Central memory CD8-positive, alpha-beta T cell (primary cell): ENCODE data around the gene ZNF484.
"Not testable (repeated sequence)": the region's sequence is repeated elsewhere in the genome, so short reads cannot be mapped to it uniquely, and the experiment has no call there.

Experiments used
- ATAC-seq: fragments of 150-1000 bp; cut with Tn5 transposase; replicated peaks from 2 replicates; pipeline ENCODE4 v1.10.0; 2022; ENCODE audit warnings: mild to moderate bottlenecking, moderate FRiP score, moderate number of reproducible peaks; ENCODE audit not compliant: poor library complexity, severe bottlenecking; ENCODE audit errors: extremely low read depth
- DNase-seq, 2 donors: peaks; one replicate each; pipeline ENCODE4 v3.0.0; 2021; ENCODE audit warnings: low spot score in 2 of 2
- H3K27ac Mint-ChIP-seq: one replicate; pipeline ENCODE4 v1.8.0; 2022; ENCODE audit warnings: low read depth, mild to moderate bottlenecking, moderate library complexity, mixed read lengths
- H3K27me3 Mint-ChIP-seq: one replicate; pipeline ENCODE4 v1.8.0; 2022; ENCODE audit warnings: mixed read lengths
- H3K36me3 Mint-ChIP-seq: one replicate; pipeline ENCODE4 v1.8.0; 2022; ENCODE audit warnings: mild to moderate bottlenecking, moderate library complexity, mixed read lengths; ENCODE audit not compliant: insufficient read depth
- H3K4me1 Mint-ChIP-seq: one replicate; pipeline ENCODE4 v1.8.0; 2022; ENCODE audit warnings: mixed read lengths
- H3K4me3 Mint-ChIP-seq: one replicate; pipeline ENCODE4 v1.8.0; 2022; ENCODE audit warnings: mild to moderate bottlenecking, moderate library complexity, mixed read lengths
- H3K9me3 Mint-ChIP-seq: one replicate; pipeline ENCODE4 v1.8.0; 2022; ENCODE audit warnings: mixed read lengths

Gene ZNF484

DNA sequence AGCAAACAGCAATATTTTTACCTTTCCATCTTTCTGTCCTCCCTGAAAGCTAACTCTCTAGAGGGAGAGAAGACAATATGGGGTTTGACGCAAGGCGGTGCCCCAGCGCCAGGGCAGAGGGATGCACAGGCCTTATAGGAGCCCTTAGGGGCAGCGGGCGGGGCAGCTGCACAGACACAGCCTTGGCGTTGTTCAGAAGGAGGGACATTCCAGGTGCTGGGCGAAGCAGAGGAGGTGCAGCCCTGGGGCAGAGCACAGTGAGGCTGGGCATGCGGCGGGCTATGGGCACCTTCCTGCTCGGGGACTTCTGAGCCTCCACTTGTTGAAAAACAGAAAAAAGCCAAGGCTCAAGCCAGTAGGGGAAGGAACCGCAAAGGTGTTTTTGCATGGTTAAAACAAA is 79.5 kb downstream of the ZNF484 start:
- Mint-ChIP-seq H3K4me3 (no peak overlapping the region), H3K9me3 (no peaks in the 10 kb centered on the region), H3K27ac (no peak overlapping the region), H3K27me3 (peaks cover 34% of the 10 kb centered on the region), H3K36me3 (no peaks in the 10 kb centered on the region), H3K4me1 (no peaks in the 10 kb centered on the region)
- ATAC-seq (no peak), DNase-seq (no peak)

GRCh38 chr9:92796337-92796804 is 81.5 kb downstream of the ZNF484 start:
- ATAC-seq, H3K27ac Mint-ChIP-seq, H3K4me3 Mint-ChIP-seq, H3K9me3 Mint-ChIP-seq, DNase-seq, H3K36me3 Mint-ChIP-seq, H3K4me1 Mint-ChIP-seq: not testable (repeated sequence)
- H3K27me3 Mint-ChIP-seq, result peaks cover 34% of the 10 kb centered on the region

GRCh38 chr9:92795598-92796336 is 82.1 kb downstream of the ZNF484 start:
- peaks cover 40% of the 10 kb centered on the region for H3K27me3 Mint-ChIP-seq
- no peaks in the 10 kb centered on the region for H3K36me3 Mint-ChIP-seq
- no peak for DNase-seq
- H3K27ac Mint-ChIP-seq, result no peak overlapping the region
- H3K4me3 Mint-ChIP-seq, result no peak overlapping the region
- H3K9me3 Mint-ChIP-seq, result no peaks in the 10 kb centered on the region
- no peak for ATAC-seq
- peaks cover 4% of the 10 kb centered on the region for H3K4me1 Mint-ChIP-seq
